GM18868 (cell line): ENCODE data around the gene MCF2L.

Experiments used
- ATAC-seq: cut with Tn5 transposase; IDR thresholded peaks from one replicate; pipeline ENCODE4 v1.9.1; 2021; ENCODE audit warnings: mild to moderate bottlenecking, moderate library complexity; ENCODE audit not compliant: unreplicated experiment

Gene MCF2L

DNA sequence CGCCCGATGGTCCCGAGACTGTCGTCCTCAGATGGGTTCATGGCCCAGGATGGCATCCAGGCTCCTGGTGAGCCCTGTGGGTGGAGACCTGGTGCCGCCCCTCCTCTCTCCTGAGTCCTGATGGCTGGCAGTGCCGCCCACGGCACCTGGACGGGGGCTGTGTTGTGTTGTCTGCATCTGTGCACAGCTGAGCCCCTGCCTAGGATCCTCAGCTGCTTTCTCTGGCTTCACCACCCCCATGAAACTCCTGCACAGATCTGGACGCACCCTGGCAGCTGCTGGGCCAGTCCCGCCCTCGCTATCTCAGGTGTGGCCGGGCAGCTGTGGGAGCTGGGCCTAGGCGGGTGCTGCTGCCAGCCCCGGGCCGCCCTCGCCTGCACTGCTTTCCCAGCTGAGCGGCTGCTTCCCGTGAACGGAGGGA is 27.7 kb downstream of the MCF2L start:
- no peak for ATAC-seq

GRCh38 chr13:112997188-112998130 is 28.4 kb downstream of the MCF2L start:
- ATAC-seq, result no peak

- ATAC-seq, result no peak
Observed at GRCh38 chr13:112998521-112999280, 29.7 kb downstream of the MCF2L start.

- ATAC-seq, result no peak
Observed at GRCh38 chr13:112999414-113000177, 30.6 kb downstream of the MCF2L start.

DNA sequence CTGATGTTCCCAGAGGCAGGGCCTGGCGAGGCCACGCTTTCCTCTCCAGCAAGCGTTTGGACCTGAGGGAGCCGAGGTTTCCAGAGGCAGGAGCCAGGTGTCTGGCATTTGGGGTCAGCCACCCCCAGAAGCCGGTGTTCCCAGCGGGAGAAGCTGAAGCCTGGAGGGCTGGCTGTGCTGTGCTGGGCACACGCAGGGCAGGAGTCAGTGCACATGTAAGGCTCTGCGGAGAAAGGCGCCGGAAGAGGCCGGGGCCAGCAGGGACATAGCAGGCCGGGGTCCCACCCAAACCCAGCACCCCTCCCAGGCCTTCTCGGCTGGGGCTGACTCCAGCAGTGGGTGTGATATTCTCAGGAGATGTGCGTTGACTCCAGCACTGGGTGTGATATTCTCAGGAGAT is 31.6 kb downstream of the MCF2L start:
- no peak for ATAC-seq

DNA sequence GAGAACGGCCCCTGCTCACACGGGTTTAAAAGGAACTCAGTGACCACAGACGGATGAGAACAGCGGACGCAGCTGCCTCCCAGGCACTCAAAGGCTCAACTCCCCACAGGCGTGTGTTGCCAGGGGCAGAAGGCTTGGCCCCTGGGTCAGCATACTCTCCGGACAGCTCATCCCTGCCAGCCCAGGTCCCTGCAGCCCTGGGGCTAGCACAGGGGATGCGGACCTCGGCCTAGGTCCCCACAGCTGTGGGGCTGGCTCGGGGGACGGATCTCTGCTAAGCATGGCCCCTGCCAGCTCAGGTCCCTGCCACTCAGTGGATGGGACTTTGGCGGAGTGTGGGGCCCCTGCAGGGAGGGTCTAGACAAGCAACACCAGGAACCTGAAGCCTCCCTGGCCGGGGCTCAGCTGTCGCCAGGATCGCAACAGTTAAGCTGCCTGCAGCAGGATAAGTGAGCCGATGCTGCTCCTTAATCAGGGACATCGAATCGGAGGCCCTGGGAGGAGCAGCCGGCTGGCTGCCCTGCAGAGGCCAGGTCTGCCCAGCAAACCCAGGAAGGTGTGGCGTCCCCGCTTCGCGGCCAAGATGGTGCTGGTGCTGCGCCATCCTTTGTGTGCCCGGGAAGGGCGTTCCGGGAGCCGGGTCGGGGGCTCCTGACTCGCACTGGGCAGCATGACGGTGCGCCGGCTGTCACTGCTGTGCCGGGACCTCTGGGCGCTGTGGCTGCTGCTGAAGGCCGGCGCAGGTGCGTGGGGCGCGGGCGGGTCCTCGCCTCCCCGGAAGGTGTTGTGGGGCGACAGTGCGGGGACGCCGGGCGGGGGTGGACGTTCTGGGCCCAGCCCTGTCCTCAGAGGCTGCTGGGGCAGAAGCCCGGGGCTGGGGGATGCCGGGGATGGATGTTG is 32.5 kb downstream of the MCF2L start:
- no peak for ATAC-seq

GRCh38 chr13:113002206-113002912 is 33.3 kb downstream of the MCF2L start:
- ATAC-seq, result no peak

DNA sequence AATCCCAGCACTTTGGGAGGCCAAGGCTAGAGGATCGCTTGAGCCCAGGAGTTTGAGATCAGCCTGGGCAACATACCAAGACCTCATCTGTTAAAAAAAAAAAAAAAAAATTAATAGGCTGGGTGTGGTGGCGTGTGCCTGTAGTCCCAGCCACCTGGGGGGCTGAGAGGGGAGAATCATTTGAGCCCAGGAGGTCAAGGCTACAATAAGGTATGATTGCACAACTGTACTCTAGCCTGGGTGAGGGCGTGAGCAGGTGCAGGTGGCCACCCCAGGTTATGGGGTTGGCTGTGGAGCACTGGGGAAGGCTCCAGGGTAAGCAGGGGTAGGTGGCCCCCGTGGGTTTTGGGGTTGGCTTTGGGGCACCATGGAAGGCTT is 33.9 kb downstream of the MCF2L start:
- ATAC-seq, result no peak

DNA sequence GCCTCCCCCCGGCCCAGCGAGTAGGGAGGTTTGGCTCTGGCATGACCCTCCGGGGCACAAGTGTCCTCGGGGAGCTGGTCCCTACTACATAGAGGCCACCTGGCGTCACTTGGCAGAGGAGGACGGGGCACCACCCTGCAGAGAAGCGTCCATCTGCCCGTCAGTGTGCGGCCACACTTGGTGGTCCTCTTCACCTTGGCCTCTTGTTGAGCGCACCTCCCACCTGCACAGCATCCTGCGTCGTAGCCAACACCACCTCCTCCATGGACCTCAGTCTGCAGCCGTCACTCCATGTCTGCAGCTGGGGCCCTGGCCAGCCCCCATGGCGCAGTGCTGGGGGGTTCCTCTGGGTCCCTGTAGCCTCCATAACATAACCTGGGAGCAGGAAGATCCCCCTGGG is 35.1 kb downstream of the MCF2L start:
- ATAC-seq, result no peak

DNA sequence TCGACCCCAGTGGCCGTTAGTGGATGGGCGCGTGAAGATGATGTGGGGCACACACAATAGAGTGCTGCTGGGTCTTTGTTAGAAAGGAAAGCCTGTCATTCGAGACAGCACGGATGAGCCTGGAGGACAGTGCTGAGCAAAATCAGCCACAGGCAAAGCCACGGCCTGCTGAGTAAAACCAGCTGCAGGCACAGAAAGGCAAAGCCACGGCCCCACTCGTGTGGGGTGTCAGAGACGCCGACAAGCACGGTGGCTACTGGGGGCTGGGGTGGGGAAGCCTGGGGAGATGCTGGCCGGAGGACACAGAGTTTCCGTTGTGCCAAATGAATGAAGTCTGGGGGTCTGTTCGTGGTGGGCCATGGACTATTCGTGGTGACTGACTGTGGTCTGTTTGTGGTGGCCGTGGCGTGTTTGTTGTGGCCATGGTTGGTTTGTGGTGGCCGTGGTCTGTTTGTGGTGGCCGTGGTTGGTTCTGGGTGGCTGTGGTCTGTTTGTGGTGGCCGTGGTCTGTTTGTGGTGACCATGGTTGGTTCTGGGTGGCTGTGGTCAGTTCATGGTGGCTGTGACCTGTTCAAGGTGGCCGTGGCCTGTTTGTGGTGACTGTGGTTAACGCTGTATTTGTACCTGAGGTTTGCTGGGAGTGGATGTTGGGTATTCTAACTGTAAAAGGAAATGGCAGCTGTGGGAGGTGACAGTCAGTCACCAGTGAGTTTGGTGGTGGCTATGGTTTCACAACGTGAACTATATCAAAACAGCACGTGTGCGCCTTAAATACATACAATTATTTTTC is 36.3 kb downstream of the MCF2L start:
- ATAC-seq, result no peak

- ATAC-seq, result no peak
Observed at GRCh38 chr13:113005997-113006396, 37.0 kb downstream of the MCF2L start.

GRCh38 chr13:113006660-113007059 is 37.6 kb downstream of the MCF2L start:
- no peak for ATAC-seq

GRCh38 chr13:113008851-113009250 is 39.8 kb downstream of the MCF2L start:
- ATAC-seq, result no peak

DNA sequence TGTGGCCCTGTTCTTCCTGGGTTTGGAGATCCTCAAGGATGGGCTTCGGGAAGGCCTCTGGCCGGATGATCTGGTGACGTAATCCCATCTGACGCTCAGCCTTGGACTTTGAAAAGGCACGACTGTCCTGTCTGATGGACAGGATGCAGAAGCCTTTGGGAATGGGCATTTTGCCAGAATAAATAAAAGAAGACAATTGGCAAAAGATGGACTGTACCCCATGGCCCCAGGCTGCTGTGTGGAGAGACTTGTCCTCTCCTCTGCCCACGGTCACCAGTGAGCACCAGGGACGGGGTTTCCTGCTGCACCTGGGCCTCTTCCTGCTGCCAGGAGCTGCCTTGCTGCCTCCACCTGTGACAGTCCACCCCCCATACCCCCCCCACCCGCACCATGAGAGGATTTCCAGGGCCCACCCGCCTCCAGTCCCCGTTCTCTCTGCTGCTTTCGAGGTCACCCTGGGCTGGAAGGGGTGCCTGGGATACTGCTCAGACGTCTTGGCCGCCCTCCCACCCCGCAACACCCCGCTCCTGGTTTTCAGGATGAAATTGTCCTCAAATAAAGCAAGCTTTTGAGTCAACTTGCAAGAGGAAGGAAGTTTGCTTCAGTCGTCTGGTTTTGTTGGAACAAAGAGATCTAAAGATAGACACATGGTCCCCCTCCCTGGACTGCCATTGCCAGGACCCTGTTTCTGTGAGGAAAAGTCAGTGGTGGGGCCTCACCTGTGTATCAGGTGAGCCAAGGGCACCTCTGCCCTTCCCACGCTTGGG is 40.9 kb downstream of the MCF2L start:
- no peak for ATAC-seq

GRCh38 chr13:113010510-113010865 is 41.5 kb downstream of the MCF2L start:
- ATAC-seq, result no peak

DNA sequence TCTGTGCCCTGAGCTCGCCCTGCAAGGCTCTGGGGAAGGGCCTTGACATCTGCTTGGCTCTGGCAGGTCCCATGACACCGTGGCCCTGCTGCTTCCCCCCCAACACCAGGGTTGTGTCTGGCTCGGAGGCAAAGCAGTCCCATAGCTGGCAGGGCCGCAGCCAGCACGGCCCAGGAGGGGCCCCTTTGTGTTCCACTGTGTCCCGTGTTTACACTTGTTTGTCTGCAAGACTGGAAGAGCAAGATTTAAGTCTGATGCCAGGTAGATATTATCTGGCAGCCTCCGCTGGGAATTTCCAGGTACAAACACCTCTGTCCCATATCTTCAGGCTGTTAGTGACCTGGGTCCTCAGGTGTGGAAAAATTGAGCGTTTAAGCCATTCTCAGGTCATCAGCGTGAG is 44.3 kb downstream of the MCF2L start:
- ATAC-seq, result no peak

- no peak for ATAC-seq
Observed at GRCh38 chr13:113013878-113014751, 45.1 kb downstream of the MCF2L start.
